GM12872 (cell line): ENCODE measurements around the gene SAFB2.

Experiments
- CTCF ChIP-seq: IDR thresholded peaks from 3 replicates; pipeline ENCODE4 v1.5.1; 2011; ENCODE audit warnings: low read depth, mild to moderate bottlenecking, low read length, moderate library complexity; ENCODE audit not compliant: insufficient read depth

Gene SAFB2

GRCh38 chr19:5562280-5562679, 60.3 kb downstream of the SAFB2 start:
- TF ChIP-seq CTCF = no peak

- peak; percentile 55 for TF ChIP-seq CTCF
Measured at GRCh38 chr19:5561559-5561958, 61.0 kb downstream of the SAFB2 start.

GRCh38 chr19:5560156-5560555, 62.4 kb downstream of the SAFB2 start:
- no peak for TF ChIP-seq CTCF

GRCh38 chr19:5559804-5560133, 62.8 kb downstream of the SAFB2 start:
- no peak for TF ChIP-seq CTCF

- no peak for TF ChIP-seq CTCF
Measured at GRCh38 chr19:5558101-5558621, 64.4 kb downstream of the SAFB2 start.

- no peak for TF ChIP-seq CTCF
Measured at GRCh38 chr19:5557691-5558090, 64.9 kb downstream of the SAFB2 start.

- no peak for TF ChIP-seq CTCF
Measured at GRCh38 chr19:5554828-5555227, 67.7 kb downstream of the SAFB2 start.

- TF ChIP-seq CTCF = no peak
Measured at GRCh38 chr19:5553892-5554291, 68.7 kb downstream of the SAFB2 start.
